ENCODE measurements around the gene DAGLA. TPM values are rescaled to one million over a fixed set of nuclear protein-coding genes. Genes with fewer than 3 reads are reported as not detected.

The DAGLA gene
- total RNA-seq, 1 experiment from 2014 or later, result 4.5 TPM

DNA sequence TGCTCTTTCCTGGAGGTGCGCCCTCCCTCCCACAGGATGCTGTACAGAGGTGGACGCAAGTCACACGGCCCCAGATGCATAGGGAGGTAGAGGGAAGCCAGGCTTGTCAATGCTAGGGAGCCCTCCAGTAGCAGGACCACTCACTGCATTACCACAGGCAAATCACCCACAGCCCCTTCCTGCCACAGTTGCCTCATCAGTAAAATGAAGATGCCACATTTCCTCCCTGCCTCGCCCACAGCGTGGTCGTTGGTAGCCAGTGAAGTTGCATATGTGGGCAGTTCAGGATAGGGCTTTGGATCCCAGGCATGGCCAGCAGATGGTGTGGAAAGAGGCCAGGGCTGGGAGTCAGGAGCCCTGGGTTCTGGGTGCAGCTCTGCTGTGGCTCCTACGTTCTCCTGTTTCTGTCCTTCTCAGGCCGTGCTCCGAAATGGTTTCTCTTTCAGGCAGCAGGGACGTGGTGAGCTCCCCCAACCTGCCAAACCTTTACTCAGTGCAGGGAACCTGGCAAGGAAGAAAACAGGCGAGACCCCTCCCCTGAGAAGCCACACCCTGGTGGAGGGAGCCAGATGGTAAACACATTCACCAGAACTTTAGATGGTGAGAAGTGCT lies 22.6 kb downstream of the DAGLA start:
- Histone ChIP-seq H3K23ac (ENCODE audit: insufficient read length, low read depth, low read length) (no peak overlapping the region), H2BK15ac (ENCODE audit: low read depth, low read length) (no peak overlapping the region), H2AFZ (ENCODE audit: low read length) (no peak overlapping the region), H2BK5ac (ENCODE audit: insufficient read length, low read length) (no peak overlapping the region), H4K20me1 (ENCODE audit: control insufficient read depth, insufficient read depth, insufficient read length) (no peaks in the 10 kb centered on the region), H4K8ac (replicated peaks; ENCODE audit: insufficient read length, low read depth, low read length) (no peak overlapping the region), H3K4me2 (ENCODE audit: insufficient read depth, insufficient read length, low read length) (no peak overlapping the region), H2BK20ac (ENCODE audit: low read depth, low read length, poor library complexity, severe bottlenecking) (no peak overlapping the region), H3K23me2 (ENCODE audit: insufficient read length, low read depth, low read length, poor library complexity, severe bottlenecking) (no peaks in the 10 kb centered on the region), H2BK12ac (ENCODE audit: insufficient read length, low read depth, low read length) (no peak overlapping the region), H3K14ac (ENCODE audit: insufficient read depth, low read length) (no peak overlapping the region), H2BK120ac (ENCODE audit: low read depth, low read length, poor library complexity, severe bottlenecking) (no peak overlapping the region), H2AK5ac (ENCODE audit: insufficient read length, low read length) (no peak overlapping the region), H3K4me1 (ENCODE audit: insufficient read depth, low read length) (no peaks in the 10 kb centered on the region), H3K18ac (ENCODE audit: insufficient read length, low read depth, low read length) (no peak overlapping the region), H3K9ac (ENCODE audit: extremely low read depth, insufficient read length, low read length) (no peak overlapping the region), H3K79me1 (ENCODE audit: insufficient read depth, low read depth, low read length, poor library complexity, severe bottlenecking) (no peaks in the 10 kb centered on the region), H3T11ph (ENCODE audit: low read length) (no peak overlapping the region), H4K5ac (ENCODE audit: insufficient read length, low read depth, low read length) (no peak overlapping the region), H4K91ac (ENCODE audit: insufficient read length, low read depth, low read length) (no peak overlapping the region), H3K56ac (ENCODE audit: insufficient read length, low read depth, low read length) (no peak overlapping the region), H3K4ac (ENCODE audit: low read depth, low read length) (no peak overlapping the region), H3K27me3 (ENCODE audit: insufficient read depth, low read length) (no peaks in the 10 kb centered on the region), H3K9me3 (ENCODE audit: control insufficient read depth, low read depth, low read length) (no peaks in the 10 kb centered on the region), H3K79me2 (ENCODE audit: insufficient read depth, low read length) (no peaks in the 10 kb centered on the region), H3K27ac (ENCODE audit: insufficient read length, low read depth, low read length) (no peak overlapping the region)
- Mint-ChIP-seq H3K27me3 (ENCODE audit: low read depth) (peaks cover 4% of the 10 kb centered on the region), H3K4me1 (peaks cover 25 to 50% of the 10 kb centered on the region in 2 experiments), H3K36me3 (ENCODE audit: insufficient read depth in 1 of 3, low read depth in 3 of 3) (no peaks in the 10 kb centered on the region), H3K27ac (no peak overlapping the region; a peak in 1 of 7 replicates), H3K9me3 (no peaks in the 10 kb centered on the region; a peak in 1 of 5 replicates), H3K4me3 (no peak overlapping the region)
- TF ChIP-seq, protein P1, sequence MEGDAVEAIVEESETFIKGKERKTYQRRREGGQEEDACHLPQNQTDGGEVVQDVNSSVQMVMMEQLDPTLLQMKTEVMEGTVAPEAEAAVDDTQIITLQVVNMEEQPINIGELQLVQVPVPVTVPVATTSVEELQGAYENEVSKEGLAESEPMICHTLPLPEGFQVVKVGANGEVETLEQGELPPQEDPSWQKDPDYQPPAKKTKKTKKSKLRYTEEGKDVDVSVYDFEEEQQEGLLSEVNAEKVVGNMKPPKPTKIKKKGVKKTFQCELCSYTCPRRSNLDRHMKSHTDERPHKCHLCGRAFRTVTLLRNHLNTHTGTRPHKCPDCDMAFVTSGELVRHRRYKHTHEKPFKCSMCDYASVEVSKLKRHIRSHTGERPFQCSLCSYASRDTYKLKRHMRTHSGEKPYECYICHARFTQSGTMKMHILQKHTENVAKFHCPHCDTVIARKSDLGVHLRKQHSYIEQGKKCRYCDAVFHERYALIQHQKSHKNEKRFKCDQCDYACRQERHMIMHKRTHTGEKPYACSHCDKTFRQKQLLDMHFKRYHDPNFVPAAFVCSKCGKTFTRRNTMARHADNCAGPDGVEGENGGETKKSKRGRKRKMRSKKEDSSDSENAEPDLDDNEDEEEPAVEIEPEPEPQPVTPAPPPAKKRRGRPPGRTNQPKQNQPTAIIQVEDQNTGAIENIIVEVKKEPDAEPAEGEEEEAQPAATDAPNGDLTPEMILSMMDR (conservative IDR thresholded peaks at IDR 0.05), result no peak
- DNase-seq, result no peak
- no CpG with 5 or more reads among the region's 11 CpGs for WGBS (ENCODE audit: extremely low coverage, insufficient read length, low lambda C conversion rate)

Data from H9 (cell line).